H1 (cell line): Measurements from ENCODE around the gene STK32A. TPM values are rescaled to one million over a fixed set of nuclear protein-coding genes. Genes with fewer than 3 reads are reported as not detected.
A peak's percentile ranks its signal among the peaks of the same experiment; 100 is the strongest.

ENCODE experiments used
- CTCF ChIA-PET: fragments of 300-600 bp; sonication (Branson Sonifier 250); formaldehyde crosslinking; loops from one replicate; lab custom pipeline; 2021; ENCODE audit not compliant: partially characterized antibody; lab: Charles Lee
- POLR2A ChIA-PET: fragments of 300-600 bp; sonication (Branson Sonifier 250); formaldehyde crosslinking; loops from one replicate; lab custom pipeline; 2021; ENCODE audit warnings: inconsistent platforms; ENCODE audit not compliant: partially characterized antibody; lab: Charles Lee
- DNase-seq, 2 experiments: peaks; one replicate each; pipeline versions ENCODE4 v3.0.0 to v3.0.0-alpha.2; 2010 to 2022; ENCODE audit warnings: low spot score in 2 of 2, low read depth in 1 of 2, mixed read lengths in 1 of 2
- FAIRE-seq: peaks from 2 replicates; lab custom pipeline; 2011; peaks lifted over from hg19 to GRCh38; lab: Jason Lieb, UNC
- H2AFZ ChIP-seq: 2 replicates; pipeline ENCODE4 v1.8.1; 2012; ENCODE audit warnings: low read length, inconsistent platforms
- H2AK5ac ChIP-seq: 2 replicates; pipeline ENCODE4 v1.6.1; 2013; ENCODE audit warnings: low read depth, low read length
- H2BK120ac ChIP-seq: replicated peaks from 2 replicates; pipeline ENCODE3; 2013; ENCODE audit warnings: low read depth, low read length, inconsistent platforms
- H2BK12ac ChIP-seq: 2 replicates; pipeline ENCODE4 v1.6.1; 2013; ENCODE audit warnings: low read depth, low read length
- H2BK15ac ChIP-seq: 2 replicates; pipeline ENCODE4 v1.6.1; 2013; ENCODE audit warnings: low read length
- H2BK20ac ChIP-seq: 2 replicates; pipeline ENCODE4 v1.6.1; 2013; ENCODE audit warnings: low read length
- H2BK5ac ChIP-seq: 2 replicates; pipeline ENCODE4 v1.6.1; 2013; ENCODE audit warnings: low read depth, low read length
- H3K14ac ChIP-seq: 2 replicates; pipeline ENCODE4 v1.6.1; 2013; ENCODE audit warnings: inconsistent platforms; ENCODE audit not compliant: insufficient read length
- H3K18ac ChIP-seq: 2 replicates; pipeline ENCODE4 v1.6.1; 2013; ENCODE audit warnings: low read length; ENCODE audit errors: extremely low read depth
- H3K23ac ChIP-seq: 2 replicates; pipeline ENCODE4 v1.6.1; 2013; ENCODE audit warnings: inconsistent platforms; ENCODE audit not compliant: insufficient read length
- H3K23me2 ChIP-seq: 2 replicates; pipeline ENCODE4 v1.6.1; 2013; ENCODE audit warnings: low read depth, low read length
- H3K27ac ChIP-seq: 2 replicates; pipeline ENCODE4 v1.6.1; 2011; ENCODE audit warnings: low read depth, low read length, inconsistent platforms
- H3K27me3 ChIP-seq, 4 experiments: replicated peaks in 1 of 4; 1 replicate in 1 of 4; 2 replicates in 3 of 4; pipeline versions ENCODE4 v1.6.1 to v1.8.1; 2011 to 2013; ENCODE audit warnings: low read length in 3 of 4, mild to moderate bottlenecking in 3 of 4, inconsistent platforms in 2 of 4, mixed read lengths in 2 of 4, moderate library complexity in 1 of 4; ENCODE audit not compliant: control insufficient read depth in 3 of 4, insufficient read depth in 3 of 4; ENCODE audit errors: extremely low read depth in 1 of 4
- H3K36me3 ChIP-seq, 4 experiments: 2 replicates each; pipeline versions ENCODE4 v1.6.1 to v1.8.1; 2011 to 2013; ENCODE audit warnings: mild to moderate bottlenecking in 4 of 4, low read length in 3 of 4, moderate library complexity in 2 of 4, control low read depth in 1 of 4, inconsistent platforms in 1 of 4; ENCODE audit not compliant: insufficient read depth in 4 of 4, control insufficient read depth in 2 of 4
- H3K4ac ChIP-seq: replicated peaks from 2 replicates; pipeline ENCODE3; 2013; ENCODE audit warnings: low read length, low read depth, mixed read lengths, inconsistent platforms; ENCODE audit not compliant: insufficient read length
- H3K4me1 ChIP-seq, 4 experiments: replicated peaks in 1 of 4; 1 replicate in 1 of 4; 2 replicates in 3 of 4; pipeline versions ENCODE4 v1.6.1 to v1.8.1; 2011 to 2013; ENCODE audit warnings: low read length in 3 of 4, inconsistent platforms in 2 of 4, mixed read lengths in 1 of 4; ENCODE audit not compliant: insufficient read depth in 4 of 4, control insufficient read depth in 3 of 4
- H3K4me2 ChIP-seq, 2 experiments: 2 replicates each; pipeline versions ENCODE4 v1.6.1 to v1.8.1; 2011 to 2013; ENCODE audit warnings: low read depth in 2 of 2, low read length in 2 of 2, control low read depth in 1 of 2, inconsistent platforms in 1 of 2, mild to moderate bottlenecking in 1 of 2; ENCODE audit not compliant: insufficient read depth in 1 of 2
- H3K4me3 ChIP-seq, 4 experiments: fragments of 200-600, 300-600 bp in 1 of 4; sonication (generic), shearing (Covaris generic), sonication (Bioruptor Twin) in 1 of 4; 2 replicates each; pipeline versions ENCODE4 v1.5.1 to v1.8.1; 2011 to 2016; ENCODE audit warnings: low read length in 4 of 4, low read depth in 3 of 4, control low read depth in 2 of 4, inconsistent platforms in 2 of 4, mild to moderate bottlenecking in 2 of 4, mixed read lengths in 1 of 4, moderate library complexity in 1 of 4; ENCODE audit not compliant: insufficient read depth in 2 of 4; ENCODE audit errors: extremely low read depth in 1 of 4
- H3K56ac ChIP-seq: replicated peaks from 2 replicates; pipeline ENCODE3; 2013; ENCODE audit warnings: low read depth, mild to moderate bottlenecking, mixed read lengths, low read length, inconsistent platforms; ENCODE audit not compliant: insufficient read length
- H3K79me1 ChIP-seq: 2 replicates; pipeline ENCODE4 v1.6.1; 2013; ENCODE audit warnings: low read depth, low read length, control low read depth
- H3K79me2 ChIP-seq, 2 experiments: 2 replicates each; pipeline versions ENCODE4 v1.6.1 to v1.8.1; 2012 to 2013; ENCODE audit warnings: low read length in 2 of 2, mild to moderate bottlenecking in 2 of 2, inconsistent platforms in 1 of 2; ENCODE audit not compliant: insufficient read depth in 2 of 2, control insufficient read depth in 1 of 2
- H3K9ac ChIP-seq, 4 experiments: replicated peaks in 1 of 4; 1 replicate in 1 of 4; 2 replicates in 3 of 4; pipeline versions ENCODE4 v1.6.1 to v1.8.1; 2011 to 2013; ENCODE audit warnings: low read depth in 3 of 4, low read length in 3 of 4, control low read depth in 2 of 4, mild to moderate bottlenecking in 2 of 4, moderate library complexity in 2 of 4, inconsistent platforms in 1 of 4; ENCODE audit errors: extremely low read depth in 1 of 4
- H3K9me3 ChIP-seq, 2 experiments: 2 replicates each; pipeline versions ENCODE4 v1.6.1 to v1.8.1; 2012 to 2013; ENCODE audit warnings: mild to moderate bottlenecking in 2 of 2, moderate library complexity in 2 of 2, control low read depth in 1 of 2, inconsistent platforms in 1 of 2, low read depth in 1 of 2, low read length in 1 of 2, mixed read lengths in 1 of 2; ENCODE audit not compliant: insufficient read depth in 2 of 2
- H4K20me1 ChIP-seq, 2 experiments: replicated peaks in 1 of 2; 2 replicates each; pipeline versions ENCODE3 to v1.8.1; 2011 to 2013; ENCODE audit warnings: inconsistent platforms in 2 of 2, low read length in 2 of 2, mild to moderate bottlenecking in 1 of 2; ENCODE audit not compliant: insufficient read depth in 2 of 2, control insufficient read depth in 1 of 2
- H4K5ac ChIP-seq: 2 replicates; pipeline ENCODE4 v1.6.1; 2013; ENCODE audit warnings: low read length, low read depth, mixed read lengths, inconsistent platforms; ENCODE audit not compliant: insufficient read length
- H4K8ac ChIP-seq: 2 replicates; pipeline ENCODE4 v1.8.0; 2013; ENCODE audit warnings: mild to moderate bottlenecking, moderate library complexity, low read length, inconsistent platforms; ENCODE audit not compliant: insufficient read depth; ENCODE audit errors: extremely low read depth
- H4K91ac ChIP-seq: replicated peaks from 2 replicates; pipeline ENCODE3; 2013; ENCODE audit warnings: low read length, mixed read lengths, inconsistent platforms; ENCODE audit not compliant: insufficient read length
- BCL11A ChIP-seq, 2 experiments: IDR thresholded peaks; one replicate each; pipeline ENCODE4 v1.6.1; 2011; ENCODE audit warnings: low read depth in 2 of 2, low read length in 2 of 2, mild to moderate bottlenecking in 2 of 2
- BRCA1 ChIP-seq: IDR thresholded peaks from 2 replicates; pipeline ENCODE4 v1.6.1; 2012; ENCODE audit warnings: low read depth, low read length, improper control_type of control experiment
- CEBPB ChIP-seq: IDR thresholded peaks from 2 replicates; pipeline ENCODE4 v1.6.1; 2012; ENCODE audit warnings: low read depth, low read length
- GABPA ChIP-seq: IDR thresholded peaks from 2 replicates; pipeline ENCODE4 v1.6.1; 2011; ENCODE audit warnings: mild to moderate bottlenecking, low read length, moderate library complexity, borderline replicate concordance; ENCODE audit not compliant: insufficient read depth
- HDAC2 ChIP-seq, 2 experiments: fragments of 300-600 bp in 1 of 2; sonication (generic) in 1 of 2; IDR thresholded peaks; 2 replicates each; pipeline ENCODE4 v1.6.1; 2011 to 2012; ENCODE audit warnings: low read depth in 2 of 2, low read length in 2 of 2, mild to moderate bottlenecking in 2 of 2, moderate library complexity in 2 of 2, borderline replicate concordance in 1 of 2, inconsistent platforms in 1 of 2
- POLR2A ChIP-seq, 2 experiments: IDR thresholded peaks; 1 replicate in 1 of 2; 2 replicates in 1 of 2; pipeline ENCODE4 v1.6.1; 2011; ENCODE audit warnings: low read depth in 2 of 2, low read length in 2 of 2, mild to moderate bottlenecking in 2 of 2; ENCODE audit errors: control extremely low read depth in 1 of 2
- RNF2 ChIP-seq: fragments of 200-900, 300-1000 bp; sonication (generic); IDR thresholded peaks from 2 replicates; pipeline ENCODE4 v1.7.1; 2016; ENCODE audit warnings: borderline replicate concordance, low read depth, mild to moderate bottlenecking, antibody characterized with exemption, low read length; ENCODE audit not compliant: poor library complexity, severe bottlenecking; ENCODE audit errors: missing control alignments
- SIRT6 ChIP-seq: IDR thresholded peaks from one replicate; pipeline ENCODE4 v1.7.1; 2012; ENCODE audit warnings: low read length, inconsistent platforms
- SRF ChIP-seq: IDR thresholded peaks from 2 replicates; pipeline ENCODE4 v1.6.1; 2011; ENCODE audit warnings: mild to moderate bottlenecking, low read depth, low read length, moderate library complexity
- TBP ChIP-seq: IDR thresholded peaks from 2 replicates; pipeline ENCODE4 v1.6.1; 2011; ENCODE audit warnings: low read depth, low read length, improper control_type of control experiment
- WGBS, 2 experiments: shearing (Covaris generic) in 1 of 2; methylation state at CpG; one replicate each; pipeline versions ENCODE4 v1.1.6 to v1.1.7; 2013 to 2015; ENCODE audit warnings: low lambda C conversion rate in 2 of 2, mixed read lengths in 2 of 2, inconsistent platforms in 1 of 2, low coverage in 1 of 2, missing lambda C conversion rate in 1 of 2; ENCODE audit not compliant: insufficient replicate concordance in 2 of 2, insufficient coverage in 1 of 2, insufficient read length in 1 of 2; ENCODE audit errors: extremely low coverage in 1 of 2, missing lambda C conversion rate in 1 of 2; 5-methylcytosine and 5-hydroxymethylcytosine counted together
- polyA plus RNA-seq, 7 experiments: library from polyadenylated mRNA; depleted of rRNA in 3 of 7; stranded (reverse) in 5 of 7; unstranded in 2 of 7; fragments of >200 nt in 5 of 7; fragments of 200-250 nt in 2 of 7; gene quantifications; 1 replicate in 5 of 7; 2 replicates in 1 of 7; 4 replicates in 1 of 7; pipeline versions ENCODE4 v1.2.1 to v1.2.3, GENCODE V29; 2011 to 2013; ENCODE audit warnings: missing spikeins in 2 of 7, mixed read lengths in 2 of 7
- total RNA-seq: library from RNA; stranded (reverse); fragmentation: NEBNext Ultra II Directional; extraction: Animal tissue kit (Norgen Biotek cat#: 25700); gene quantifications from 2 replicates; pipeline ENCODE4 v1.2.1, GENCODE V29; 2021

Gene STK32A
- total and polyA plus RNA-seq, 2 of the 8 experiments (the other 6 are each of a cell fraction or from before 2014, with no cell fraction given), result 1.3 to 2.5 TPM

DNA sequence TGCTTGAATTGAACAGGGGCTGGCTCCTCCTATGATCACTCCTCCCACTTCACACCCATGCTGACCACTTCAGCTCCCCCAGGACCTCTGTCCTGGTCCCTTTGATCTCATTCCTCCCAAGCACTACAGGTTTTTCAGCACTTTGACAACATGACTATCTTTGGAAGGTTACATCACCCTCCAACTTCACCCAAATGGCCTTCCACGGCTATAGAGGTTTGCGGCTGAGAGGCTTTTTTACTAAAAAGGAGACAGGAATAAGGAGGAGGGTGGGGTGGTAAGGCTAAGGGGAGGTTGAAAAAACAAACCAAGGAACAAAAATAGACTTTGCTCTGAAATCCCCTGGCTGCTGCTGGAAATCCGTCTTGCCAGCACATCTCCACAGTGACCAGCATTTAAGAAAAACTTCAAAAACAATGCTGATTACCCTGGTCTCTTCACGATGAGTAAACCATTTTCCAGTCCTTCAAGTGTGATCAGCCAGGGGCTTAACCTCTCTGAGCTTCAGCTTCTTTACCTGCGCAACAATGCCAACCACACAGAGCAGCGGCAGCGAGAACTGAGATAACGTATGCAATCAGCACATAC, 172.4 kb downstream of the STK32A start:
- Histone ChIP-seq H3K4me2 (no peak overlapping the region), H3K27ac (peak overlapping the region; percentile 31; the same call in 1 of the 2 replicates), H3K18ac (no peak overlapping the region), H4K20me1 (peaks cover 2 to 6% of the 10 kb centered on the region in 2 experiments), H4K5ac (no peak overlapping the region), H2BK15ac (no peak overlapping the region), H2AK5ac (no peak overlapping the region), H2BK12ac (no peak overlapping the region), H3K9ac (no peak overlapping the region), H3K4me1 (no peaks in the 10 kb centered on the region), H2AFZ (no peak overlapping the region), H2BK5ac (no peak overlapping the region), H3K56ac (no peak overlapping the region), H3K23me2 (no peaks in the 10 kb centered on the region), H3K36me3 (peaks cover 69 to 97% (median 92%) of the 10 kb centered on the region in 4 experiments), H3K27me3 (no peaks in the 10 kb centered on the region), H3K79me2 (no peaks in the 10 kb centered on the region; a peak in 1 of 4 replicates), H2BK20ac (no peak overlapping the region), H2BK120ac (no peak overlapping the region), H4K91ac (no peak overlapping the region), H3K4me3 (no peak overlapping the region), H3K9me3 (no peaks in the 10 kb centered on the region), H3K23ac (no peak overlapping the region), H3K79me1 (no peaks in the 10 kb centered on the region; the same call in 1 of the 2 replicates), H4K8ac (peak overlapping the region; percentile 53; the same call in 1 of the 2 replicates), H3K14ac (no peak overlapping the region), H3K4ac (no peak overlapping the region)
- ChIA-PET CTCF (interaction anchor here (0.6 to 3.5 kb wide), 5 partner anchors 10 to 183 kb away, joined by 3 to 23 read pairs (median 3); no protein-coding TSS in a partner anchor), POLR2A (interaction anchor here (1.3 to 2.9 kb wide), 2 partner anchors 10 to 18 kb away, joined by 6 to 12 read pairs; no protein-coding TSS in a partner anchor)
- FAIRE-seq (no peak), DNase-seq (no peak)
- 94% methylated on average over 8 of the region's 8 CpGs; no CpG with 5 or more reads in 1 of the 2 experiments for WGBS, 2 experiments
- TF ChIP-seq CEBPB (no peak), BRCA1 (no peak), TBP (no peak), BCL11A (IDR thresholded peaks at IDR 0.05; ENCODE audit: low read depth in 2 of 2, low read length in 2 of 2) (no peak), SRF (no peak), POLR2A (IDR thresholded peaks at IDR 0.05; ENCODE audit: control extremely low read depth in 1 of 2, low read depth in 2 of 2, low read length in 2 of 2) (no peak), SIRT6 (no peak), GABPA (no peak), RNF2 (no peak), HDAC2 (IDR thresholded peaks at IDR 0.05; ENCODE audit: borderline replicate concordance in 1 of 2, low read depth in 2 of 2, low read length in 2 of 2) (no peak)
- TF ChIP-seq, all 59 proteins: peak for 0
